ENCODE measurements around the gene CDKN1A.
A peak's percentile ranks its signal among the peaks of the same experiment; 100 is the strongest.
"Not testable (repeated sequence)": the region's sequence is repeated elsewhere in the genome, so short reads cannot be mapped to it uniquely, and the experiment has no call there.

CDKN1A gene

GRCh38 chr6:36650848-36651478 is 27.6 kb upstream of the CDKN1A start:
- peak in 1 of 2 experiments; percentile 40 for DNase-seq (ENCODE audit: low read depth in 1 of 2, low spot score in 1 of 2)
- H3K27ac ChIP-seq (replicated peaks): no peak overlapping the region
- H3K27me3 ChIP-seq (ENCODE audit: insufficient read depth, poor library complexity, severe bottlenecking): no peaks in the 10 kb centered on the region
- no peak for TF ChIP-seq CTCF (IDR thresholded peaks at IDR 0.05; ENCODE audit: insufficient read depth, low read length)
- peak; percentile 78 for TF ChIP-seq SPI1 (IDR thresholded peaks at IDR 0.05; ENCODE audit: borderline replicate concordance, low read depth)
- H3K4me3 ChIP-seq (replicated peaks; ENCODE audit: insufficient read depth, low read length): no peak overlapping the region

GRCh38 chr6:36651659-36652379 is 26.7 kb upstream of the CDKN1A start:
- no peak for DNase-seq (ENCODE audit: low read depth in 1 of 2, low spot score in 1 of 2)
- no peak overlapping the region for H3K27ac ChIP-seq (replicated peaks)
- TF ChIP-seq POLR2AphosphoS5 (IDR thresholded peaks at IDR 0.05; ENCODE audit: low read depth) (no peak), REST (IDR thresholded peaks at IDR 0.05; ENCODE audit: insufficient replicate concordance, low read depth) (no peak), SPI1 (IDR thresholded peaks at IDR 0.05; ENCODE audit: borderline replicate concordance, low read depth) (no peak), GABPA (IDR thresholded peaks at IDR 0.05; ENCODE audit: low read depth) (no peak), CTCF (IDR thresholded peaks at IDR 0.05; ENCODE audit: insufficient read depth, low read length) (no peak)
- no peak overlapping the region for H3K4me3 ChIP-seq (replicated peaks; ENCODE audit: insufficient read depth, low read length)
- no peaks in the 10 kb centered on the region for H3K27me3 ChIP-seq (ENCODE audit: insufficient read depth, poor library complexity, severe bottlenecking)

DNA sequence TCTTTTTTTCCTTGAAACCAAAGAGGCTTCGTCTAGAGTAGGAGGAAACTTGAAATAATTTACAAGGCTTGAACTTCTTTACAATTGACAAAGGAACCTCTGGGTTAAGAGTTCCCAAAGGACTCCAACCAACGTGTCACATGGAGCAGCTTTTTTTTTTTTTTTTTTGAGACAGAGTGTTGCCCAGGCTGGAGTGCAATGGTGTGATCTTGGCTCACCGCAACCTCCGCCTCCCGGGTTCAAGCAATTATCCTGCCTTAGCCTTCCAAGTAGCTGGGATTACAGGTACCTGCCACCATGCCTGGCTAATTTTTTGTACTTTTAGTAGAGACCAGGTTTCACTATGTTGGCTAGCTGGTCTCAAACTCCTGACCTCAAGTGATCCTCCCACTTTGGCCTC is 24.0 kb upstream of the CDKN1A start:
- not testable (repeated sequence) for H3K27ac ChIP-seq (replicated peaks); DNase-seq (ENCODE audit: low read depth in 1 of 2, low spot score in 1 of 2); H3K4me3 ChIP-seq (replicated peaks; ENCODE audit: insufficient read depth, low read length); H3K27me3 ChIP-seq (ENCODE audit: insufficient read depth, poor library complexity, severe bottlenecking)

GRCh38 chr6:36655085-36655724 is 23.3 kb upstream of the CDKN1A start:
- H3K27ac ChIP-seq (replicated peaks): no peak overlapping the region
- no peak for DNase-seq (ENCODE audit: low read depth in 1 of 2, low spot score in 1 of 2)
- no peaks in the 10 kb centered on the region for H3K27me3 ChIP-seq (ENCODE audit: insufficient read depth, poor library complexity, severe bottlenecking)
- no peak for TF ChIP-seq POLR2AphosphoS5 (IDR thresholded peaks at IDR 0.05; ENCODE audit: low read depth)
- TF ChIP-seq GABPA (IDR thresholded peaks at IDR 0.05; ENCODE audit: low read depth): no peak
- no peak for TF ChIP-seq CTCF (IDR thresholded peaks at IDR 0.05; ENCODE audit: insufficient read depth, low read length)
- no peak for TF ChIP-seq SPI1 (IDR thresholded peaks at IDR 0.05; ENCODE audit: borderline replicate concordance, low read depth)
- TF ChIP-seq REST (IDR thresholded peaks at IDR 0.05; ENCODE audit: insufficient replicate concordance, low read depth): no peak
- no peak overlapping the region for H3K4me3 ChIP-seq (replicated peaks; ENCODE audit: insufficient read depth, low read length)
